GM23338 (cell line): ENCODE measurements around the gene SEC14L1. TPM values are rescaled to one million over a fixed set of nuclear protein-coding genes. Genes with fewer than 3 reads are reported as not detected.
A peak's percentile ranks its signal among the peaks of the same experiment; 100 is the strongest.

Source experiments
- ATAC-seq: fragments of 200-7000 bp; cut with Tn5 transposase; 3 replicates; pipeline ENCODE4 v1.9.1; 2020
- DNase-seq: peaks from one replicate; pipeline ENCODE4 v3.0.0-alpha.2; 2015; ENCODE audit warnings: low spot score
- H2AFZ ChIP-seq: fragments of 200-600 bp; sonication (generic); 2 replicates; pipeline ENCODE4 v1.8.0; 2016; ENCODE audit warnings: antibody characterized with exemption, mild to moderate bottlenecking, moderate library complexity
- H3F3A ChIP-seq: fragments of 200-600 bp; sonication (generic); replicated peaks from 2 replicates; pipeline ENCODE4 v1.8.0; 2017; ENCODE audit warnings: antibody characterized with exemption, mixed run types, low read depth
- H3K27ac ChIP-seq: fragments of 200-600 bp; sonication (generic); 2 replicates; pipeline ENCODE4 v1.6.1; 2016; ENCODE audit warnings: low read depth
- H3K27me3 ChIP-seq: fragments of 200-600 bp; sonication (generic); 2 replicates; pipeline ENCODE4 v1.8.0; 2016; ENCODE audit warnings: mild to moderate bottlenecking, mixed run types, moderate library complexity; ENCODE audit not compliant: insufficient read depth
- H3K36me3 ChIP-seq: fragments of 200-600 bp; sonication (generic); 2 replicates; pipeline ENCODE4 v1.8.0; 2016; ENCODE audit warnings: mild to moderate bottlenecking; ENCODE audit not compliant: insufficient read depth
- H3K4me1 ChIP-seq: fragments of 200-600 bp; sonication (generic); 2 replicates; pipeline ENCODE4 v1.8.0; 2016; ENCODE audit warnings: mild to moderate bottlenecking, moderate library complexity; ENCODE audit not compliant: insufficient read depth
- H3K4me2 ChIP-seq: fragments of 200-600 bp; sonication (generic); 2 replicates; pipeline ENCODE4 v1.7.1; 2017; ENCODE audit warnings: mixed run types
- H3K4me3 ChIP-seq: fragments of 200-600 bp; sonication (generic); 2 replicates; pipeline ENCODE4 v1.6.1; 2016; ENCODE audit warnings: mixed run types
- H3K79me2 ChIP-seq: fragments of 200-600 bp; sonication (generic); replicated peaks from 2 replicates; pipeline ENCODE4 v1.8.0; 2017; ENCODE audit warnings: mild to moderate bottlenecking; ENCODE audit not compliant: insufficient read depth
- H3K9me2 ChIP-seq: fragments of 200-600 bp; sonication (generic); 2 replicates; pipeline ENCODE4 v1.8.0; 2017; ENCODE audit not compliant: insufficient read depth
- H4K20me1 ChIP-seq: fragments of 200-600 bp; sonication (generic); replicated peaks from 2 replicates; pipeline ENCODE4 v1.8.0; 2017; ENCODE audit warnings: mild to moderate bottlenecking; ENCODE audit not compliant: insufficient read depth
- H3K27ac Mint-ChIP-seq: 2 replicates; pipeline ENCODE4 v1.8.0; 2020; ENCODE audit warnings: inconsistent platforms, mild to moderate bottlenecking, moderate library complexity, mixed read lengths
- H3K27me3 Mint-ChIP-seq: 3 replicates; pipeline ENCODE4 v1.8.0; 2022; ENCODE audit warnings: low read depth, mild to moderate bottlenecking, moderate library complexity, mixed read lengths, inconsistent platforms; ENCODE audit not compliant: insufficient read depth, poor library complexity
- H3K36me3 Mint-ChIP-seq: 3 replicates; pipeline ENCODE4 v1.8.0; 2021; ENCODE audit warnings: low read depth, mild to moderate bottlenecking, inconsistent platforms, moderate library complexity, mixed read lengths
- H3K4me1 Mint-ChIP-seq: 3 replicates; pipeline ENCODE4 v1.8.0; 2020; ENCODE audit warnings: mild to moderate bottlenecking, inconsistent platforms, mixed read lengths
- H3K4me3 Mint-ChIP-seq: 3 replicates; pipeline ENCODE4 v1.8.0; 2021; ENCODE audit warnings: moderate library complexity, mild to moderate bottlenecking, inconsistent platforms, mixed read lengths
- H3K9me3 Mint-ChIP-seq: 3 replicates; pipeline ENCODE4 v1.8.0; 2020; ENCODE audit warnings: moderate library complexity, mild to moderate bottlenecking, inconsistent platforms, mixed read lengths
- CREB1 ChIP-seq: fragments of 250-450 bp; sonication (Bioruptor Pico); IDR thresholded peaks from 2 replicates; pipeline ENCODE4 v1.5.0; 2020; ENCODE audit warnings: low read depth, mild to moderate bottlenecking, moderate library complexity
- EZH2 ChIP-seq: fragments of 200-600 bp; sonication (generic); IDR thresholded peaks from one replicate; pipeline ENCODE4 v1.8.0; 2017; ENCODE audit warnings: antibody characterized with exemption, mild to moderate bottlenecking, low read depth; ENCODE audit not compliant: unreplicated experiment
- EZH2phosphoT487 ChIP-seq: fragments of 200-600 bp; sonication (generic); IDR thresholded peaks from one replicate; pipeline ENCODE4 v1.8.1; 2018; ENCODE audit warnings: antibody characterized with exemption; ENCODE audit not compliant: unreplicated experiment
- JUNB ChIP-seq: IDR thresholded peaks from one replicate; pipeline ENCODE4 v1.6.1; 2016; ENCODE audit warnings: antibody characterized with exemption; ENCODE audit not compliant: unreplicated experiment
- NANOG ChIP-seq: IDR thresholded peaks from 2 replicates; pipeline ENCODE4 v1.6.1; 2016; ENCODE audit warnings: antibody characterized with exemption, borderline replicate concordance
- POLR2AphosphoS5 ChIP-seq: IDR thresholded peaks from 2 replicates; pipeline ENCODE4 v1.6.1; 2016; ENCODE audit warnings: antibody characterized with exemption, low read depth
- STAT1 ChIP-seq: IDR thresholded peaks from one replicate; pipeline ENCODE4 v1.6.1; 2016; ENCODE audit warnings: antibody characterized with exemption; ENCODE audit not compliant: unreplicated experiment
- ZNF114 ChIP-seq: fragments of 250-450 bp; sonication (Bioruptor Pico); IDR thresholded peaks from 2 replicates; pipeline ENCODE4 v1.5.0; 2020; ENCODE audit warnings: mild to moderate bottlenecking, moderate library complexity
- ZNF331 ChIP-seq: fragments of 250-450 bp; sonication (Bioruptor Pico); IDR thresholded peaks from 2 replicates; pipeline ENCODE4 v1.5.0; 2020; ENCODE audit warnings: low read depth, mild to moderate bottlenecking, moderate library complexity
- polyA plus RNA-seq: library from polyadenylated mRNA; unstranded; fragments of >200 nt; fragmentation: Nextera tagmentation; extraction: Ambion mirVana; gene quantifications from 2 replicates; pipeline ENCODE4 v1.2.1, GENCODE V29; 2016
- total RNA-seq: library from RNA; depleted of rRNA; stranded (reverse); fragments of >200 nt; shearing (Covaris generic); gene quantifications from 2 replicates; pipeline ENCODE4 v1.2.3, GENCODE V29; 2014
- TF ChIP-seq, protein P1 (sequence below): fragments of 250-450 bp; sonication (Bioruptor Pico); IDR thresholded peaks from 2 replicates; pipeline ENCODE4 v1.5.0; 2020; ENCODE audit warnings: mild to moderate bottlenecking, moderate library complexity
- TF ChIP-seq, protein P2 (sequence below): IDR thresholded peaks from 2 replicates; pipeline ENCODE4 v1.6.1; 2016; ENCODE audit warnings: antibody characterized with exemption
- TF ChIP-seq, protein P3 (sequence below): IDR thresholded peaks from one replicate; pipeline ENCODE4 v1.6.1; 2018; ENCODE audit warnings: antibody characterized with exemption; ENCODE audit not compliant: unreplicated experiment
- TF ChIP-seq, protein P4 (sequence below), 2 experiments: fragments of 200-600 bp in 1 of 2; sonication (generic) in 1 of 2; conservative IDR thresholded peaks; 2 replicates each; pipeline versions ENCODE4 v1.5.1 to v1.6.1; 2016 to 2017; ENCODE audit warnings: antibody characterized with exemption in 2 of 2, low read depth in 2 of 2, mild to moderate bottlenecking in 2 of 2, moderate library complexity in 1 of 2

SEC14L1 gene
- total and polyA plus RNA-seq, 2 experiments from 2014 or later: 26.8 to 54.8 TPM

DNA sequence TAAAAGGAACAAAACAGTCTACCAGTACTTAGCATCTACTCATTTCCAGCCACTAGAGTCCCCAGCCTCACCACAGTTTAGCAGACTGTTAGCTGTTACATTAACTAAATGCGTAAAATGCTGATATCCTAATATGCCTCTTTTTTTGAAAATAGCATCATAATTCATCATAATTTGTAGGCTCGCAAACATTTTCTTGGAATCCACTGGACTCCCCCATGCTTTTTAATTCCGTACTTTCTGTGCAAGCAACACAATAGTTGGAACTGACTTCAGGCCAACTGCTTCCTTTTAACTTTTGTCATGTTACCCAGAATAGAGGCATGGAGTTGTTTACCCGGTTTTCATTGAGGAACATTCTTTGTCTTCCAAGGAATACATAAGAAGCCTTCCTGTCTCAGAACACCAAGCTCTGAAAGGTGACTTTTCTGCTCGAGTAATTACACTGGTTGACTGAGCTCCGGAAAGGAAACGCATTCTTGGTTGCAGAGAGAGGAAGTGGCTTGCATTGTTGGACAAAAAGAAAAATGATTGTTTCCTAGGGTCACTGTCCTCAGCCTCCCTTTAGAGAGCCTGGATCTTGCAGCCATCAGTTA lies 30.9 kb upstream of the SEC14L1 start:
- no peaks in the 10 kb centered on the region for H3K36me3 ChIP-seq
- no peaks in the 10 kb centered on the region for H4K20me1 ChIP-seq
- H2AFZ ChIP-seq: no peak overlapping the region
- H3K36me3 Mint-ChIP-seq: no peaks in the 10 kb centered on the region
- H3F3A ChIP-seq: 0 out of 2 replicates have a peak, but pooled peaks cover 3% of the 10 kb centered on the region
- H3K4me3 Mint-ChIP-seq: no peak overlapping the region
- H3K27me3 Mint-ChIP-seq: peaks cover 11% of the 10 kb centered on the region
- no peaks in the 10 kb centered on the region for H3K9me3 Mint-ChIP-seq
- peak; percentile 37 for ATAC-seq
- peak overlapping the region; percentile 42 for H3K27ac Mint-ChIP-seq
- peaks cover 24% of the 10 kb centered on the region for H3K4me1 Mint-ChIP-seq
- H3K4me3 ChIP-seq: no peak overlapping the region
- H3K4me2 ChIP-seq: peak overlapping the region; percentile 11
- no peaks in the 10 kb centered on the region for H3K79me2 ChIP-seq
- H3K27ac ChIP-seq: peak overlapping the region; percentile 85
- TF ChIP-seq, protein P1, sequence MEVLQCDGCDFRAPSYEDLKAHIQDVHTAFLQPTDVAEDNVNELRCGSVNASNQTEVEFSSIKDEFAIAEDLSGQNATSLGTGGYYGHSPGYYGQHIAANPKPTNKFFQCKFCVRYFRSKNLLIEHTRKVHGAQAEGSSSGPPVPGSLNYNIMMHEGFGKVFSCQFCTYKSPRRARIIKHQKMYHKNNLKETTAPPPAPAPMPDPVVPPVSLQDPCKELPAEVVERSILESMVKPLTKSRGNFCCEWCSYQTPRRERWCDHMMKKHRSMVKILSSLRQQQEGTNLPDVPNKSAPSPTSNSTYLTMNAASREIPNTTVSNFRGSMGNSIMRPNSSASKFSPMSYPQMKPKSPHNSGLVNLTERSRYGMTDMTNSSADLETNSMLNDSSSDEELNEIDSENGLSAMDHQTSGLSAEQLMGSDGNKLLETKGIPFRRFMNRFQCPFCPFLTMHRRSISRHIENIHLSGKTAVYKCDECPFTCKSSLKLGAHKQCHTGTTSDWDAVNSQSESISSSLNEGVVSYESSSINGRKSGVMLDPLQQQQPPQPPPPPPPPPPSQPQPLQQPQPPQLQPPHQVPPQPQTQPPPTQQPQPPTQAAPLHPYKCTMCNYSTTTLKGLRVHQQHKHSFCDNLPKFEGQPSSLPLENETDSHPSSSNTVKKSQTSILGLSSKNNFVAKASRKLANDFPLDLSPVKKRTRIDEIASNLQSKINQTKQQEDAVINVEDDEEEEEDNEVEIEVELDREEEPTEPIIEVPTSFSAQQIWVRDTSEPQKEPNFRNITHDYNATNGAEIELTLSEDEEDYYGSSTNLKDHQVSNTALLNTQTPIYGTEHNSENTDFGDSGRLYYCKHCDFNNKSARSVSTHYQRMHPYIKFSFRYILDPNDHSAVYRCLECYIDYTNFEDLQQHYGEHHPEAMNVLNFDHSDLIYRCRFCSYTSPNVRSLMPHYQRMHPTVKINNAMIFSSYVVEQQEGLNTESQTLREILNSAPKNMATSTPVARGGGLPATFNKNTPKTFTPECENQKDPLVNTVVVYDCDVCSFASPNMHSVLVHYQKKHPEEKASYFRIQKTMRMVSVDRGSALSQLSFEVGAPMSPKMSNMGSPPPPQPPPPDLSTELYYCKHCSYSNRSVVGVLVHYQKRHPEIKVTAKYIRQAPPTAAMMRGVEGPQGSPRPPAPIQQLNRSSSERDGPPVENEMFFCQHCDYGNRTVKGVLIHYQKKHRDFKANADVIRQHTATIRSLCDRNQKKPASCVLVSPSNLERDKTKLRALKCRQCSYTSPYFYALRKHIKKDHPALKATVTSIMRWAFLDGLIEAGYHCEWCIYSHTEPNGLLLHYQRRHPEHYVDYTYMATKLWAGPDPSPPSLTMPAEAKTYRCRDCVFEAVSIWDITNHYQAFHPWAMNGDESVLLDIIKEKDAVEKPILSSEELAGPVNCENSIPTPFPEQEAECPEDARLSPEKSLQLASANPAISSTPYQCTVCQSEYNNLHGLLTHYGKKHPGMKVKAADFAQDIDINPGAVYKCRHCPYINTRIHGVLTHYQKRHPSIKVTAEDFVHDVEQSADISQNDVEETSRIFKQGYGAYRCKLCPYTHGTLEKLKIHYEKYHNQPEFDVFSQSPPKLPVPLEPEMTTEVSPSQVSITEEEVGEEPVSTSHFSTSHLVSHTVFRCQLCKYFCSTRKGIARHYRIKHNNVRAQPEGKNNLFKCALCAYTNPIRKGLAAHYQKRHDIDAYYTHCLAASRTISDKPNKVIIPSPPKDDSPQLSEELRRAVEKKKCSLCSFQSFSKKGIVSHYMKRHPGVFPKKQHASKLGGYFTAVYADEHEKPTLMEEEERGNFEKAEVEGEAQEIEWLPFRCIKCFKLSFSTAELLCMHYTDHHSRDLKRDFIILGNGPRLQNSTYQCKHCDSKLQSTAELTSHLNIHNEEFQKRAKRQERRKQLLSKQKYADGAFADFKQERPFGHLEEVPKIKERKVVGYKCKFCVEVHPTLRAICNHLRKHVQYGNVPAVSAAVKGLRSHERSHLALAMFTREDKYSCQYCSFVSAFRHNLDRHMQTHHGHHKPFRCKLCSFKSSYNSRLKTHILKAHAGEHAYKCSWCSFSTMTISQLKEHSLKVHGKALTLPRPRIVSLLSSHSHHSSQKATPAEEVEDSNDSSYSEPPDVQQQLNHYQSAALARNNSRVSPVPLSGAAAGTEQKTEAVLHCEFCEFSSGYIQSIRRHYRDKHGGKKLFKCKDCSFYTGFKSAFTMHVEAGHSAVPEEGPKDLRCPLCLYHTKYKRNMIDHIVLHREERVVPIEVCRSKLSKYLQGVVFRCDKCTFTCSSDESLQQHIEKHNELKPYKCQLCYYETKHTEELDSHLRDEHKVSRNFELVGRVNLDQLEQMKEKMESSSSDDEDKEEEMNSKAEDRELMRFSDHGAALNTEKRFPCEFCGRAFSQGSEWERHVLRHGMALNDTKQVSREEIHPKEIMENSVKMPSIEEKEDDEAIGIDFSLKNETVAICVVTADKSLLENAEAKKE: no peak
- no peak for TF ChIP-seq EZH2
- TF ChIP-seq, protein P2, sequence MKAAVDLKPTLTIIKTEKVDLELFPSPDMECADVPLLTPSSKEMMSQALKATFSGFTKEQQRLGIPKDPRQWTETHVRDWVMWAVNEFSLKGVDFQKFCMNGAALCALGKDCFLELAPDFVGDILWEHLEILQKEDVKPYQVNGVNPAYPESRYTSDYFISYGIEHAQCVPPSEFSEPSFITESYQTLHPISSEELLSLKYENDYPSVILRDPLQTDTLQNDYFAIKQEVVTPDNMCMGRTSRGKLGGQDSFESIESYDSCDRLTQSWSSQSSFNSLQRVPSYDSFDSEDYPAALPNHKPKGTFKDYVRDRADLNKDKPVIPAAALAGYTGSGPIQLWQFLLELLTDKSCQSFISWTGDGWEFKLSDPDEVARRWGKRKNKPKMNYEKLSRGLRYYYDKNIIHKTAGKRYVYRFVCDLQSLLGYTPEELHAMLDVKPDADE: no peak
- TF ChIP-seq JUNB: no peak
- TF ChIP-seq, protein P3, sequence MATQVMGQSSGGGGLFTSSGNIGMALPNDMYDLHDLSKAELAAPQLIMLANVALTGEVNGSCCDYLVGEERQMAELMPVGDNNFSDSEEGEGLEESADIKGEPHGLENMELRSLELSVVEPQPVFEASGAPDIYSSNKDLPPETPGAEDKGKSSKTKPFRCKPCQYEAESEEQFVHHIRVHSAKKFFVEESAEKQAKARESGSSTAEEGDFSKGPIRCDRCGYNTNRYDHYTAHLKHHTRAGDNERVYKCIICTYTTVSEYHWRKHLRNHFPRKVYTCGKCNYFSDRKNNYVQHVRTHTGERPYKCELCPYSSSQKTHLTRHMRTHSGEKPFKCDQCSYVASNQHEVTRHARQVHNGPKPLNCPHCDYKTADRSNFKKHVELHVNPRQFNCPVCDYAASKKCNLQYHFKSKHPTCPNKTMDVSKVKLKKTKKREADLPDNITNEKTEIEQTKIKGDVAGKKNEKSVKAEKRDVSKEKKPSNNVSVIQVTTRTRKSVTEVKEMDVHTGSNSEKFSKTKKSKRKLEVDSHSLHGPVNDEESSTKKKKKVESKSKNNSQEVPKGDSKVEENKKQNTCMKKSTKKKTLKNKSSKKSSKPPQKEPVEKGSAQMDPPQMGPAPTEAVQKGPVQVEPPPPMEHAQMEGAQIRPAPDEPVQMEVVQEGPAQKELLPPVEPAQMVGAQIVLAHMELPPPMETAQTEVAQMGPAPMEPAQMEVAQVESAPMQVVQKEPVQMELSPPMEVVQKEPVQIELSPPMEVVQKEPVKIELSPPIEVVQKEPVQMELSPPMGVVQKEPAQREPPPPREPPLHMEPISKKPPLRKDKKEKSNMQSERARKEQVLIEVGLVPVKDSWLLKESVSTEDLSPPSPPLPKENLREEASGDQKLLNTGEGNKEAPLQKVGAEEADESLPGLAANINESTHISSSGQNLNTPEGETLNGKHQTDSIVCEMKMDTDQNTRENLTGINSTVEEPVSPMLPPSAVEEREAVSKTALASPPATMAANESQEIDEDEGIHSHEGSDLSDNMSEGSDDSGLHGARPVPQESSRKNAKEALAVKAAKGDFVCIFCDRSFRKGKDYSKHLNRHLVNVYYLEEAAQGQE: no peak
- TF ChIP-seq NANOG: no peak
- no peak for TF ChIP-seq STAT1
- TF ChIP-seq, protein P4, sequence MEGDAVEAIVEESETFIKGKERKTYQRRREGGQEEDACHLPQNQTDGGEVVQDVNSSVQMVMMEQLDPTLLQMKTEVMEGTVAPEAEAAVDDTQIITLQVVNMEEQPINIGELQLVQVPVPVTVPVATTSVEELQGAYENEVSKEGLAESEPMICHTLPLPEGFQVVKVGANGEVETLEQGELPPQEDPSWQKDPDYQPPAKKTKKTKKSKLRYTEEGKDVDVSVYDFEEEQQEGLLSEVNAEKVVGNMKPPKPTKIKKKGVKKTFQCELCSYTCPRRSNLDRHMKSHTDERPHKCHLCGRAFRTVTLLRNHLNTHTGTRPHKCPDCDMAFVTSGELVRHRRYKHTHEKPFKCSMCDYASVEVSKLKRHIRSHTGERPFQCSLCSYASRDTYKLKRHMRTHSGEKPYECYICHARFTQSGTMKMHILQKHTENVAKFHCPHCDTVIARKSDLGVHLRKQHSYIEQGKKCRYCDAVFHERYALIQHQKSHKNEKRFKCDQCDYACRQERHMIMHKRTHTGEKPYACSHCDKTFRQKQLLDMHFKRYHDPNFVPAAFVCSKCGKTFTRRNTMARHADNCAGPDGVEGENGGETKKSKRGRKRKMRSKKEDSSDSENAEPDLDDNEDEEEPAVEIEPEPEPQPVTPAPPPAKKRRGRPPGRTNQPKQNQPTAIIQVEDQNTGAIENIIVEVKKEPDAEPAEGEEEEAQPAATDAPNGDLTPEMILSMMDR (conservative IDR thresholded peaks at IDR 0.05; ENCODE audit: low read depth in 2 of 2): no peak
- no peak for TF ChIP-seq ZNF331
- no peak for TF ChIP-seq EZH2phosphoT487
- no peak for TF ChIP-seq POLR2AphosphoS5
- TF ChIP-seq CREB1 (CRISPR knock-in tag): no peak
- TF ChIP-seq ZNF114: no peak
- H3K9me2 ChIP-seq: no peaks in the 10 kb centered on the region
- peaks cover 35% of the 10 kb centered on the region for H3K4me1 ChIP-seq
- peak; percentile 62 for DNase-seq
- H3K27me3 ChIP-seq: no peaks in the 10 kb centered on the region
